Duodenal mucosa (tissue), 2 donors: ENCODE data around the gene BBOX1.

ENCODE experiments used
- H3K27ac ChIP-seq: one replicate; pipeline ENCODE4 v1.7.0; 2013; ENCODE audit warnings: low read depth, low read length
- H3K27me3 ChIP-seq, 2 donors: one replicate each; pipeline ENCODE4 v1.7.0; 2013; ENCODE audit warnings: low read length in 2 of 2, control low read depth in 1 of 2; ENCODE audit not compliant: insufficient read depth in 2 of 2, control insufficient read depth in 1 of 2
- H3K36me3 ChIP-seq, 2 donors: one replicate each; pipeline ENCODE4 v1.7.0; 2013; ENCODE audit warnings: low read length in 2 of 2, control low read depth in 1 of 2; ENCODE audit not compliant: insufficient read depth in 2 of 2, control insufficient read depth in 1 of 2
- H3K4me1 ChIP-seq, 2 donors: one replicate each; pipeline ENCODE4 v1.7.0; 2013; ENCODE audit warnings: low read length in 2 of 2, control low read depth in 1 of 2; ENCODE audit not compliant: insufficient read depth in 2 of 2, control insufficient read depth in 1 of 2
- H3K4me3 ChIP-seq, 2 donors: one replicate each; pipeline ENCODE4 v1.7.0; 2013; ENCODE audit warnings: low read length in 2 of 2, low read depth in 1 of 2
- H3K9ac ChIP-seq, 2 donors: one replicate each; pipeline ENCODE4 v1.7.0; 2013; ENCODE audit warnings: low read length in 2 of 2, low read depth in 1 of 2
- H3K9me3 ChIP-seq, 2 donors: one replicate each; pipeline ENCODE4 v1.7.0; 2013; ENCODE audit warnings: low read length in 2 of 2, control low read depth in 1 of 2; ENCODE audit not compliant: control insufficient read depth in 1 of 2

BBOX1 gene

DNA sequence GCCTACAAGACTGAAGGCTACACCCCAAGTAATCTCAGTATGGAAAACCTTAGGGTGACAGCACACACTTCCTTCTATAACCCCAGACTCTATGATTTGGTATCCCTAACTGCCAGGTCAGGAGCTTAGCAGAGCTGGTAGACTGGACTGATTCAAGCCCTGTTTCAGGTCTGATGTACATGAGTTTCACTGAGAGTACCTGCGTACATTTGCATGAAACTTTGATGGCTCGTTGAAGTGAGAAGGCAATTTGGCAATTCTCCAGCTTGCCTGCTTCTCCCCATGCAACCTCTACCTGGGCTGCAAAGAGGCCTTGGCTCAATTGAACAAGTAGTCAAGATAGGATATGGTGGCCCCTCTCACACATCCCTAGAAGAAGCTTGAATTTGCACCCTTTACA is 36.5 kb upstream of the BBOX1 start:
- Histone ChIP-seq H3K27ac (no peak overlapping the region), H3K4me3 (no peak overlapping the region), H3K4me1 (no peaks in the 10 kb centered on the region), H3K36me3 (no peaks in the 10 kb centered on the region), H3K9ac (no peak overlapping the region), H3K9me3 (no peaks in the 10 kb centered on the region), H3K27me3 (no peaks in the 10 kb centered on the region)

DNA sequence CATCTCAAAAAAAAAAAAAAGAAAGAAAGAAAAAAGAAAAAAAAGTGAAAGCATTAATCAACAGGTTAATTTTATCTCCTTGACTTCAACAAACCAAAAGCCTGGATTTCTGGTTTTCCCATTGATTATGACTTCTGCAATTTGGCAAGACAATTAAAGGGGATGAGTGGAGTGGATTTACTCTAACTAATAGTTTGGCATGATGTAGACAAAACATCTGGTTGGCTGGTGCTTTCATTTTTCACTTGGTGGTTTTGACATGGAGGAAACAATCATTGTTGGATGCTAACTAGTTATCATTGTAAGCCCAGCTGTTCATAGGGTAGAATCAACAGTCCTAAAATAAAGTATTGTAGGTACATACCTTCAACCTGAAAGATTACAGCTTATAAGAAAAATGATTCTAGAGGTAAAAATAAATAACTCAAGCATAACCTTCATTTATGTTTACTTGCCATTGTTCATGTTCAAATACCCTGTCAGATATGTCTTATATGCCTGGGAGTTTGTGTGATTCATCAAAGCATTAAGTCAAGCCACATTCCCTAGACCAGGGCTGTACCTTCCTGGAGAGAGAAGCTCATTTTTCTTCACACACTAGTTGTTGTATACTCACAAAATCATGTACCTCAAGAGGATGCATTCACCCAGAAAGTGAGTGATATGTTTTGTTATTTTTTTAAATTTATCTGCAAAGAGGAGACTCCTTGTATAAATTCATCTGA is 31.6 kb upstream of the BBOX1 start:
- Histone ChIP-seq H3K9ac (no peak overlapping the region), H3K27me3 (no peaks in the 10 kb centered on the region), H3K27ac (no peak overlapping the region), H3K4me3 (no peak overlapping the region), H3K9me3 (no peaks in the 10 kb centered on the region), H3K36me3 (no peaks in the 10 kb centered on the region), H3K4me1 (no peaks in the 10 kb centered on the region)

DNA sequence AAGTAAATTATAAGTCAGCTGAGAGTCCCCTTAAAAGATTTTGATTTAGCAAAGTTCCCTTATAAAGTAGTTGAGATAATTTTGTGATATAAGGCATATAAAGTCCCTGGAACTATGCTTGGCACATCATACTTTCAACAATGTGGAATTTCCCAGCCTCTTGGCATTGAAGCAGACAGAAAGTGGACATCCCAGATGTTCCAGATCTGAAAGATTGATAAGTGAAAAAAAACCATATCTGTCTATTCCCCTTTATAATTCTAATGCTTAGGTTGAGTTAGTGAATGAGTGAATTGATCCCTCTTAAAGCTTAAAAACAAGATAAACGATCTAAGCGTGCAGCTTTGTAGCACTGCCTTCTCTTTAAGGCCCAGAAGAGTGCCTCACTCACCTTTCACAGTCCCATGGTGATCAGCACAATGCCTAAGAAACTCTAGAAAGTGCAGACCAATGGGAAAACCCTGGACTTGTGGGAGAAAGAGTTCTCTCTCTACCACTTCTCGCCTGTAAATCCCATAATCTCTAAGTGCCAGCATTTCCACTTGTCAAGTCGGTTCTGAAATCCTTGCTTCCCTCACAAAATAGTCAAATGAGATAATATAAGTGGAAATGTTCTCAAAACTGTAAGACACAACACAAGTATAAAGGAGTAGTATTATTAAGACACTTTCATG is 28.9 kb upstream of the BBOX1 start:
- no peaks in the 10 kb centered on the region for H3K4me1 ChIP-seq
- no peaks in the 10 kb centered on the region for H3K36me3 ChIP-seq
- no peaks in the 10 kb centered on the region for H3K27me3 ChIP-seq
- H3K9me3 ChIP-seq, result no peaks in the 10 kb centered on the region
- H3K9ac ChIP-seq, result no peak overlapping the region
- no peak overlapping the region for H3K4me3 ChIP-seq
- H3K27ac ChIP-seq, result no peak overlapping the region

GRCh38 chr11:27012234-27012921 is 28.2 kb upstream of the BBOX1 start:
- Histone ChIP-seq H3K36me3 (no peaks in the 10 kb centered on the region), H3K9ac (no peak overlapping the region), H3K4me3 (no peak overlapping the region), H3K9me3 (no peaks in the 10 kb centered on the region), H3K27ac (no peak overlapping the region), H3K27me3 (no peaks in the 10 kb centered on the region), H3K4me1 (no peaks in the 10 kb centered on the region)

DNA sequence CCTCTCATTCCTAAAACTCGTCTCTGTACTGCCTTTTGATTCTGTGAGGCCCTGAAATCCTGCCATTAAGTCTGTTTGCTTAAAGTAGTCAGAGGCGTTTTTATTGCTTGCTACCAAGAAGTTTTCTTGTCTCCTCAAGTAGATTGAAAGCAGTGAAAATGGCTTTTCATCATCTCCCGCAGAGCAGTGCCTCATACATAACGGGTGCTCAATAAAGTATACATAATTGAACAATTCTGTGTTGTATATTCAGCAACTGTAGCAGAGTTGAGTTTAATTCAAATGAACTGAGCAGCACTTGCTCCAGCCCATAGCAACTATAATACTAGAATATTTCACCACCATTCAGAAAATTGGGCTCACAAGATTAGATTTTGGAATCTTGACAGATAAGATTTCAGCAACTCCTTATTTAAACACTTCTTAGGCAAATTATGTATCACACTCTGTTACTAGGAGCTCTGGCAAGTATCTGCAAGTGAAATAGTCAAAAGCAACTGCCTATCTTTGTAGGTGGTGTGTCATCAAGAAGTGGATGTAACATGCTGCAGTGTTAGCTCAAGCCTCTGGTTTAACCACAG is 26.7 kb upstream of the BBOX1 start:
- Histone ChIP-seq H3K4me1 (no peaks in the 10 kb centered on the region), H3K36me3 (no peaks in the 10 kb centered on the region), H3K4me3 (no peak overlapping the region), H3K27me3 (no peaks in the 10 kb centered on the region), H3K9ac (no peak overlapping the region), H3K27ac (no peak overlapping the region), H3K9me3 (no peaks in the 10 kb centered on the region)

DNA sequence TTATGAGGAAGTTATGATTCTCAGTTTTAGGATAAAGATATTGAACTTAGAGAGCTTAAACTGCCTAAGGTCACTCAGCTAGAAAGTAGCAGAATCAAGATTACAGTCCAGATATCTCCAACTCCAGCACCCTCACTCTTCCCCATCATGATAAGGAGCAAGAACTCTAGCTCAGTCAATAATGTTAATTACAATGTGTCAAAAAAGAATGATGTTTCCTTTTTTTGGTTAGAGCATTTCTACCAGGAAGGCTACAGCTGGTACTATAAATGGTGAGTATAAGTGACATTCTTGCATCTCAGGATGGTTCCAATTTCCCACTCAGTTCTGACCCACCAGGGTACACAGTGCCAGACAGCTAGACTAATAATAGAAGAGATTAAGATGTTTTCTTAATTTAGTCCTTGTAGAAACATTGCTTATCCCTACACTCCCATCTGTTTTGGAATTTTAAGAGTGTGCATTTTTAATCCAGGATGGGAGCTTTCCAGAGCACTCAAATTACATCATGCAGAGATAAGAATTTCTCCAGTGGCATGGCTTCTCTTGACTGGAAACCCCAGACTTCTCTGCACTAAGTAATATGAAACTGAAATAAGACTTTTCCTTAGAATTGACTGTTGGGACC is 21.6 kb upstream of the BBOX1 start:
- Histone ChIP-seq H3K4me3 (no peak overlapping the region), H3K27ac (no peak overlapping the region), H3K9me3 (no peaks in the 10 kb centered on the region), H3K27me3 (no peaks in the 10 kb centered on the region), H3K4me1 (no peaks in the 10 kb centered on the region), H3K36me3 (no peaks in the 10 kb centered on the region), H3K9ac (no peak overlapping the region)

DNA sequence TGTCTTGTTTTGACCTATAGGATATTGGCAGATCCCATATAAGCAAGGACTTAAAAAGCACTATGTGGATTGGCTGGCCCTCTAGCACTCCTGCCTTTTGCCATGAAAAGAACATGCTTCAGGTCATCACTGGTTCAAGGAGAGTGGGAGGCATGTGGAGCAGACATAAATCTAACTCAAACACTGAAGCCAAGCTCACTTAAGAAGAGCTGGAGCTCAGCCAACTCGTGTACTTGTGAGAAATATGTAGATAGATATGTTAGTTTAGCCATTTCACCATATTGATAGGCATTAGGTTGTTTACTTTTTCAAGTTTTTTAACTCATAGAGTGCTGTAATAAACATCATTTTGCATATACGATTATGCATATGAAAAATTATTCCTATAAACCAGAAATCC is 19.9 kb upstream of the BBOX1 start:
- no peaks in the 10 kb centered on the region for H3K36me3 ChIP-seq
- H3K9me3 ChIP-seq, result no peaks in the 10 kb centered on the region
- H3K4me1 ChIP-seq, result no peaks in the 10 kb centered on the region
- H3K27ac ChIP-seq, result no peak overlapping the region
- no peak overlapping the region for H3K9ac ChIP-seq
- no peak overlapping the region for H3K4me3 ChIP-seq
- H3K27me3 ChIP-seq, result no peaks in the 10 kb centered on the region

DNA sequence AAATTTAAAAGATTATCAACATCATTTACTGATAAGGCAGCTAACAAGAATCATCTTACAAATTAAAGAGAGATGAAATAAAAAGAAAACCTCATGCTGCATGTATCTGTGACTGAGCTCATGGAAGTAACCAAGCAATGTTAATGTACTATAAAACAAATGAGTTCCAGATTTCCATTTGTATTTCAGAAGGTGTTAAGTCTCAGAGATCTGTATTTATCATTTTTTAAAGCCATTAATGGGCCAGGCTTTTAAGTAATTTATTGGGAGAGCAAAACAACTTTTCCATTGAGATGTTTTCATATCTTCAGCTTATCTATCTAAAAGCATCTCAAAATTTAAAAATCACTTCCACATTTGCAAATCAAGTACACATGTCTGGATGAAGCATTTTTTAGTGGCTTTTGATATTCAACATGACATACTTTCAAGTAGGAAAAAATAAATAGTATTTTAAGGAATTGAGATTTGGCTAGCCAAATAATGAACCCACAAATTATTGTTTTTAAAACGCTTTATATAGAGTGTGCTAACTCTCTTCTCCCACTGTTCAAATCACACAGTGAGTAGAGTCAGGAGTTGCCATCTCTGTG is 17.9 kb upstream of the BBOX1 start:
- no peak overlapping the region for H3K27ac ChIP-seq
- no peaks in the 10 kb centered on the region for H3K36me3 ChIP-seq
- H3K4me1 ChIP-seq, result no peaks in the 10 kb centered on the region
- no peaks in the 10 kb centered on the region for H3K27me3 ChIP-seq
- H3K9ac ChIP-seq, result no peak overlapping the region
- no peaks in the 10 kb centered on the region for H3K9me3 ChIP-seq
- no peak overlapping the region for H3K4me3 ChIP-seq

DNA sequence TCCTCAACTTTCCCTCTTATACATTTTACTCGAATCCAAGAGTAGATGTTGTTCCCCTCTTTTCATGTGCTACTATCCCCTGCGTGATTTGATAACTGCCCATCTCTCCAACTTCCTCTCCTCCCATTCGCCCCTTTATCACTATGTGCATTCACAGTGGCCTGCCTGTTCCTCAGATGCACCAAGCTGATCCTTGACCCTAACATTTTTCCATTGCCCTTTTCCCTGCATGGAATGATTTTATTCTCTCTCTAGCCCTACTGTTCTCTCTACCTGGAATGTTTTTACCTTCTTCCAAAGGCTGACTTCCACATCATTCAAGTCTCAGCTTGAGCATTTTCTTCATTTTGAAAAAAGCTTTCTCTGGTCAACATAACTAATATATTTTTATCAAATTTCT is 15.8 kb upstream of the BBOX1 start:
- Histone ChIP-seq H3K9ac (no peak overlapping the region), H3K4me3 (no peak overlapping the region), H3K27ac (no peak overlapping the region), H3K27me3 (no peaks in the 10 kb centered on the region), H3K36me3 (no peaks in the 10 kb centered on the region), H3K4me1 (no peaks in the 10 kb centered on the region), H3K9me3 (no peaks in the 10 kb centered on the region)
